Neural cell (in vitro differentiated cells): ENCODE data around the gene SAMD8. TPM values are rescaled to one million over a fixed set of nuclear protein-coding genes. Genes with fewer than 3 reads are reported as not detected.

Experiments used
- H2AFZ ChIP-seq: fragments of 200-600, 300-800 bp; sonication (generic), shearing (Covaris generic); 2 replicates; pipeline ENCODE4 v1.6.0; 2014; ENCODE audit warnings: low read depth, mild to moderate bottlenecking, antibody characterized with exemption, low read length, moderate library complexity
- H3F3A ChIP-seq: fragments of 200-600 bp; shearing (Covaris generic); 2 replicates; pipeline ENCODE4 v1.6.1; 2016; ENCODE audit warnings: mild to moderate bottlenecking, moderate library complexity, mixed read lengths, antibody characterized with exemption, low read length; ENCODE audit not compliant: insufficient read depth, poor library complexity, severe bottlenecking
- H3K27ac ChIP-seq: fragments of 200-600, 300-800 bp; sonication (generic), shearing (Covaris generic); 2 replicates; pipeline ENCODE4 v1.5.1; 2014; ENCODE audit warnings: mild to moderate bottlenecking, low read length, moderate library complexity
- H3K27me3 ChIP-seq: fragments of 300-800, 200-600 bp; sonication (generic), shearing (Covaris generic); 2 replicates; pipeline ENCODE4 v1.6.0; 2014; ENCODE audit warnings: mild to moderate bottlenecking, low read depth, low read length, moderate library complexity; ENCODE audit not compliant: insufficient read depth
- H3K36me3 ChIP-seq: fragments of 300-800, 200-600 bp; sonication (generic), shearing (Covaris generic); 2 replicates; pipeline ENCODE4 v1.5.1; 2014; ENCODE audit warnings: mild to moderate bottlenecking, antibody characterized with exemption, low read length, moderate library complexity; ENCODE audit not compliant: insufficient read depth
- H3K4me2 ChIP-seq: fragments of 300-800, 200-600 bp; sonication (generic), shearing (Covaris generic); 2 replicates; pipeline ENCODE4 v1.6.0; 2014; ENCODE audit warnings: mild to moderate bottlenecking, low read length
- H3K4me3 ChIP-seq: fragments of 300-800, 200-600 bp; sonication (generic), shearing (Covaris generic); 2 replicates; pipeline ENCODE4 v1.5.1; 2014; ENCODE audit warnings: mild to moderate bottlenecking, low read length, moderate library complexity
- H3K79me2 ChIP-seq: fragments of 200-600 bp; shearing (Covaris generic); replicated peaks from 2 replicates; pipeline ENCODE4 v1.6.0; 2014; ENCODE audit warnings: mild to moderate bottlenecking, low read length, moderate library complexity; ENCODE audit not compliant: insufficient read depth
- H3K9ac ChIP-seq: fragments of 300-800, 200-600 bp; sonication (generic), shearing (Covaris generic); 2 replicates; pipeline ENCODE4 v1.6.1; 2016; ENCODE audit warnings: mild to moderate bottlenecking, low read length, mixed read lengths
- H3K9me2 ChIP-seq: fragments of 200-600 bp; shearing (Covaris generic); 2 replicates; pipeline ENCODE4 v1.6.1; 2016; ENCODE audit warnings: mild to moderate bottlenecking, low read length, mixed read lengths; ENCODE audit not compliant: insufficient read depth
- H3K9me3 ChIP-seq: fragments of 200-600, 300-800 bp; sonication (generic), shearing (Covaris generic); 2 replicates; pipeline ENCODE4 v1.6.1; 2016; ENCODE audit warnings: mild to moderate bottlenecking, mixed run types, low read length, moderate library complexity, mixed read lengths
- H4K20me1 ChIP-seq: fragments of 200-600 bp; shearing (Covaris generic); 2 replicates; pipeline ENCODE4 v1.6.1; 2016; ENCODE audit warnings: mild to moderate bottlenecking, mixed run types; ENCODE audit not compliant: insufficient read depth
- EP300 ChIP-seq: fragments of 450-650 bp; conservative IDR thresholded peaks from 2 replicates; pipeline ENCODE4 v1.6.1; 2014; ENCODE audit warnings: antibody characterized with exemption, mild to moderate bottlenecking, moderate library complexity; ENCODE audit not compliant: poor library complexity, severe bottlenecking
- EZH2 ChIP-seq: fragments of 200-600, 300-800 bp; shearing (Covaris generic), sonication (generic); IDR thresholded peaks from 2 replicates; pipeline ENCODE4 v1.6.1; 2014; ENCODE audit warnings: antibody characterized with exemption, low read length, borderline replicate concordance, mild to moderate bottlenecking; ENCODE audit not compliant: insufficient read depth, poor library complexity, severe bottlenecking
- MXI1 ChIP-seq: fragments of 450-650 bp; conservative IDR thresholded peaks from 2 replicates; pipeline ENCODE4 v1.6.1; 2014; ENCODE audit warnings: antibody characterized with exemption, mild to moderate bottlenecking; ENCODE audit not compliant: poor library complexity, severe bottlenecking
- POLR2AphosphoS5 ChIP-seq: IDR thresholded peaks from 2 replicates; pipeline ENCODE4 v1.6.1; 2012
- RAD21 ChIP-seq: fragments of 450-650 bp; conservative IDR thresholded peaks from 2 replicates; pipeline ENCODE4 v1.6.1; 2014; ENCODE audit warnings: antibody characterized with exemption, mild to moderate bottlenecking, moderate library complexity
- SMC3 ChIP-seq: fragments of 450-650 bp; conservative IDR thresholded peaks from 2 replicates; pipeline ENCODE4 v1.6.1; 2014; ENCODE audit warnings: antibody characterized with exemption, mild to moderate bottlenecking, moderate library complexity; ENCODE audit not compliant: poor library complexity
- TAF1 ChIP-seq: IDR thresholded peaks from 2 replicates; pipeline ENCODE4 v1.6.1; 2012; ENCODE audit warnings: low read depth
- polyA plus RNA-seq: library from polyadenylated mRNA; depleted of rRNA; stranded (reverse); fragments of >200 nt; gene quantifications from 2 replicates; pipeline ENCODE4 v1.2.3, GENCODE V29; 2014
- TF ChIP-seq, protein P1 (sequence below): IDR thresholded peaks from 2 replicates; pipeline ENCODE4 v1.6.1; 2012; ENCODE audit warnings: borderline replicate concordance
- TF ChIP-seq, protein P2 (sequence below): fragments of 450-650 bp; IDR thresholded peaks from 2 replicates; pipeline ENCODE4 v1.5.1; 2014; ENCODE audit warnings: antibody characterized with exemption, mild to moderate bottlenecking, moderate library complexity; ENCODE audit not compliant: poor library complexity, severe bottlenecking

The SAMD8 gene
- polyA plus RNA-seq, 1 donor from 2014 or later, result 32.9 TPM

DNA sequence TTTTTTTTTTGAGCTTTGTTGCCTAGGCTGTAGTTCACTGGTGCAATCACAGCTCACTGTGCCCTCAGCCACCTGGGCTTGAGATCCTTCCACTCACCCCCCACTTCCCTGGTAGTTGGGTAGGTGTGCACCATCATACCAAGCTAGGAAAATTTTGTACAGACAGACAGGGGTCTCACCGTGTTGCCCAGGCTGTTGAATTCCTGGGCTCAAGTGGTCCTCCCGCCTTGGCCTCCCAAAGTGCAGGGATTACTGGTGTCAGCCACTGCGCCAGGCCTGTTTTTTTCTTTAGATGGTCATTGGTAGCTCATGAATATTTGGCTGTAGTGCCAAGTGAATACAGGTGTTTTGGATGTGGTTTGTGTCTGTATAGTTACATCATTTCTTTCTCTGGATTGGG, 116.8 kb downstream of the SAMD8 start:
- no peak overlapping the region for H2AFZ ChIP-seq
- H3K9me2 ChIP-seq, result no peaks in the 10 kb centered on the region
- TF ChIP-seq TAF1, result no peak
- no peak for TF ChIP-seq EZH2
- TF ChIP-seq EP300, result no peak
- no peak overlapping the region for H3K9ac ChIP-seq
- H4K20me1 ChIP-seq, result no peaks in the 10 kb centered on the region
- no peak overlapping the region for H3K4me3 ChIP-seq
- peaks cover 6% of the 10 kb centered on the region for H3K36me3 ChIP-seq
- H3K79me2 ChIP-seq, result peaks cover 20% of the 10 kb centered on the region
- H3K9me3 ChIP-seq, result no peaks in the 10 kb centered on the region
- no peak overlapping the region for H3K4me2 ChIP-seq
- H3K27me3 ChIP-seq, result no peaks in the 10 kb centered on the region
- no peak overlapping the region for H3K27ac ChIP-seq
- H3F3A ChIP-seq, result no peaks in the 10 kb centered on the region

DNA sequence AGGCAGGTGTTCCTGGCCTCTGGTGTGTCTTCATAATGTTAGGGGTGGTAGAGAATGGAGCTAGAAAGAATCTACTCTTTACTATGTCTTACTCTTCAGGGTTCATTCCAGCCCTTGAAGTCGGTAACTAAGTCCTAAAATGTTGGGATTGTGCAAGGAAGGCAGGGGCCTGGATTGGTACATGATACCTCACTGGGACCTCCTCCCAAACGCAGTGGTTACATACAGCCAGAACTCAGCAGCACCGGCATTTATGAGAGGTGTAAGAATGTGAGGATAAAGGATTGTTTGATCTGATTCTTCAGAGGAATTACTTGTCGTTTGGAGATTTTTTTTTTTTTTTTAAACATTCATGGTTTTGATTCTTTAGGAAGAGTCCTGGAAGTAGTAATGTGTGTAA, 117.4 kb downstream of the SAMD8 start:
- TF ChIP-seq, protein P1, sequence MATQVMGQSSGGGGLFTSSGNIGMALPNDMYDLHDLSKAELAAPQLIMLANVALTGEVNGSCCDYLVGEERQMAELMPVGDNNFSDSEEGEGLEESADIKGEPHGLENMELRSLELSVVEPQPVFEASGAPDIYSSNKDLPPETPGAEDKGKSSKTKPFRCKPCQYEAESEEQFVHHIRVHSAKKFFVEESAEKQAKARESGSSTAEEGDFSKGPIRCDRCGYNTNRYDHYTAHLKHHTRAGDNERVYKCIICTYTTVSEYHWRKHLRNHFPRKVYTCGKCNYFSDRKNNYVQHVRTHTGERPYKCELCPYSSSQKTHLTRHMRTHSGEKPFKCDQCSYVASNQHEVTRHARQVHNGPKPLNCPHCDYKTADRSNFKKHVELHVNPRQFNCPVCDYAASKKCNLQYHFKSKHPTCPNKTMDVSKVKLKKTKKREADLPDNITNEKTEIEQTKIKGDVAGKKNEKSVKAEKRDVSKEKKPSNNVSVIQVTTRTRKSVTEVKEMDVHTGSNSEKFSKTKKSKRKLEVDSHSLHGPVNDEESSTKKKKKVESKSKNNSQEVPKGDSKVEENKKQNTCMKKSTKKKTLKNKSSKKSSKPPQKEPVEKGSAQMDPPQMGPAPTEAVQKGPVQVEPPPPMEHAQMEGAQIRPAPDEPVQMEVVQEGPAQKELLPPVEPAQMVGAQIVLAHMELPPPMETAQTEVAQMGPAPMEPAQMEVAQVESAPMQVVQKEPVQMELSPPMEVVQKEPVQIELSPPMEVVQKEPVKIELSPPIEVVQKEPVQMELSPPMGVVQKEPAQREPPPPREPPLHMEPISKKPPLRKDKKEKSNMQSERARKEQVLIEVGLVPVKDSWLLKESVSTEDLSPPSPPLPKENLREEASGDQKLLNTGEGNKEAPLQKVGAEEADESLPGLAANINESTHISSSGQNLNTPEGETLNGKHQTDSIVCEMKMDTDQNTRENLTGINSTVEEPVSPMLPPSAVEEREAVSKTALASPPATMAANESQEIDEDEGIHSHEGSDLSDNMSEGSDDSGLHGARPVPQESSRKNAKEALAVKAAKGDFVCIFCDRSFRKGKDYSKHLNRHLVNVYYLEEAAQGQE, result no peak
- TF ChIP-seq, protein P2, sequence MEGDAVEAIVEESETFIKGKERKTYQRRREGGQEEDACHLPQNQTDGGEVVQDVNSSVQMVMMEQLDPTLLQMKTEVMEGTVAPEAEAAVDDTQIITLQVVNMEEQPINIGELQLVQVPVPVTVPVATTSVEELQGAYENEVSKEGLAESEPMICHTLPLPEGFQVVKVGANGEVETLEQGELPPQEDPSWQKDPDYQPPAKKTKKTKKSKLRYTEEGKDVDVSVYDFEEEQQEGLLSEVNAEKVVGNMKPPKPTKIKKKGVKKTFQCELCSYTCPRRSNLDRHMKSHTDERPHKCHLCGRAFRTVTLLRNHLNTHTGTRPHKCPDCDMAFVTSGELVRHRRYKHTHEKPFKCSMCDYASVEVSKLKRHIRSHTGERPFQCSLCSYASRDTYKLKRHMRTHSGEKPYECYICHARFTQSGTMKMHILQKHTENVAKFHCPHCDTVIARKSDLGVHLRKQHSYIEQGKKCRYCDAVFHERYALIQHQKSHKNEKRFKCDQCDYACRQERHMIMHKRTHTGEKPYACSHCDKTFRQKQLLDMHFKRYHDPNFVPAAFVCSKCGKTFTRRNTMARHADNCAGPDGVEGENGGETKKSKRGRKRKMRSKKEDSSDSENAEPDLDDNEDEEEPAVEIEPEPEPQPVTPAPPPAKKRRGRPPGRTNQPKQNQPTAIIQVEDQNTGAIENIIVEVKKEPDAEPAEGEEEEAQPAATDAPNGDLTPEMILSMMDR, result no peak
- TF ChIP-seq TAF1, result no peak
- no peak for TF ChIP-seq SMC3
- no peak for TF ChIP-seq RAD21
- Histone ChIP-seq H2AFZ (no peak overlapping the region), H4K20me1 (no peaks in the 10 kb centered on the region), H3K4me2 (no peak overlapping the region), H3K79me2 (peaks cover 16% of the 10 kb centered on the region), H3K4me3 (no peak overlapping the region), H3F3A (no peaks in the 10 kb centered on the region), H3K9me2 (no peaks in the 10 kb centered on the region), H3K9ac (no peak overlapping the region), H3K27me3 (no peaks in the 10 kb centered on the region), H3K9me3 (no peaks in the 10 kb centered on the region), H3K27ac (no peak overlapping the region), H3K36me3 (peaks cover 6% of the 10 kb centered on the region)

DNA sequence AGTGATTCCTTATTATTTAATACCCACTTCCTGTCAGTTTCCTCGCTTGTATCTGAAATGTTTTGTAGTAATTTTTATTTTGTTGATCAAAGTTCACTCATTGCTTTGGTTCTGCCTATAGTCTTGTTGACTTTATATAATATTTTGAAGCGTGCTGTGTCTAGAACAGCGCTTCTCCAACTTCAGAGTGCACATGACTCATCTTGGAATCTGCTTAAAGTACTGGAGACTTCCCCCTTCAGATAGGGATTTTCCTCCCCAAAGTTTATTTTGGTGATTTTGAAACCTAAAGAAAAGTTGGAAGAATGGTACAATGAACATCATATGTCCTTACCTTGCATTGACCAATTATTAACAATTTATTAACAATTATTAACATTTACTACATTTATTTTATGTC, 118.5 kb downstream of the SAMD8 start:
- H2AFZ ChIP-seq, result no peak overlapping the region
- no peak overlapping the region for H3K4me3 ChIP-seq
- no peak for TF ChIP-seq TAF1
- TF ChIP-seq, protein P2, result no peak
- TF ChIP-seq EP300, result no peak
- TF ChIP-seq, protein P1, result no peak
- no peak for TF ChIP-seq SMC3
- TF ChIP-seq MXI1, result no peak
- TF ChIP-seq POLR2AphosphoS5, result no peak
- no peak for TF ChIP-seq RAD21
- peaks cover 5% of the 10 kb centered on the region for H3K36me3 ChIP-seq
- peaks cover 4% of the 10 kb centered on the region for H3K27me3 ChIP-seq
- H3K9me3 ChIP-seq, result no peaks in the 10 kb centered on the region
- no peaks in the 10 kb centered on the region for H4K20me1 ChIP-seq
- no peaks in the 10 kb centered on the region for H3F3A ChIP-seq
- H3K9ac ChIP-seq, result no peak overlapping the region
- H3K4me2 ChIP-seq, result no peak overlapping the region
- no peaks in the 10 kb centered on the region for H3K9me2 ChIP-seq
- H3K79me2 ChIP-seq, result peaks cover 15% of the 10 kb centered on the region
- H3K27ac ChIP-seq, result no peak overlapping the region
